ENCODE data around the gene BCAR3. TPM values are rescaled to one million over a fixed set of nuclear protein-coding genes. Genes with fewer than 3 reads are reported as not detected.

BCAR3 gene
- total RNA-seq, 3 donors from 2014 or later (not counting 1 experiment from before 2014, with no cell fraction given): 0.52 to 6.5 (median 2.4) TPM

GRCh38 chr1:93578911-93579825, 102.5 kb downstream of the BCAR3 start:
- no peaks in the 10 kb centered on the region for H3K4me1 ChIP-seq (ENCODE audit: control insufficient read depth, insufficient read depth, low read length)
- intact Hi-C loops (cut with micrococcal nuclease): no loop called here
- Mint-ChIP-seq H3K27ac (no peak overlapping the region), H3K36me3 (no peaks in the 10 kb centered on the region), H3K27me3 (ENCODE audit: low read depth in 2 of 2) (no peaks in the 10 kb centered on the region), H3K4me3 (no peak overlapping the region), H3K9me3 (no peaks in the 10 kb centered on the region), H3K4me1 (no peaks in the 10 kb centered on the region)
- H3K36me3 ChIP-seq (ENCODE audit: control insufficient read depth, insufficient read depth, low read length): no peaks in the 10 kb centered on the region
- no peak for ATAC-seq
- no peaks in the 10 kb centered on the region for H3K27me3 ChIP-seq (ENCODE audit: control insufficient read depth, insufficient read depth, low read length)
- no peak overlapping the region for H3K4me3 ChIP-seq (ENCODE audit: low read length)
- no peak for DNase-seq
- 94% methylated on average over 11 of the region's 11 CpGs for WGBS (ENCODE audit: insufficient coverage)
- no peak overlapping the region for H3K27ac ChIP-seq (ENCODE audit: low read length)
- H3K9me3 ChIP-seq (ENCODE audit: control insufficient read depth, insufficient read depth, low read length): no peaks in the 10 kb centered on the region
- no peak for TF ChIP-seq CTCF (IDR thresholded peaks at IDR 0.05)

GRCh38 chr1:93578433-93578830, 103.2 kb downstream of the BCAR3 start:
- Mint-ChIP-seq H3K36me3 (no peaks in the 10 kb centered on the region), H3K27ac (no peak overlapping the region), H3K4me1 (no peaks in the 10 kb centered on the region), H3K9me3 (no peaks in the 10 kb centered on the region), H3K4me3 (no peak overlapping the region), H3K27me3 (ENCODE audit: low read depth in 2 of 2) (no peaks in the 10 kb centered on the region)
- Histone ChIP-seq H3K4me1 (ENCODE audit: control insufficient read depth, insufficient read depth, low read length) (no peaks in the 10 kb centered on the region), H3K9me3 (ENCODE audit: control insufficient read depth, insufficient read depth, low read length) (no peaks in the 10 kb centered on the region), H3K27me3 (ENCODE audit: control insufficient read depth, insufficient read depth, low read length) (no peaks in the 10 kb centered on the region), H3K27ac (ENCODE audit: low read length) (no peak overlapping the region), H3K4me3 (ENCODE audit: low read length) (no peak overlapping the region), H3K36me3 (ENCODE audit: control insufficient read depth, insufficient read depth, low read length) (no peaks in the 10 kb centered on the region)
- WGBS (ENCODE audit: insufficient coverage): 92% methylated on average over 6 of the region's 6 CpGs
- intact Hi-C loops (cut with micrococcal nuclease): no loop called here
- no peak for TF ChIP-seq CTCF (IDR thresholded peaks at IDR 0.05)
- DNase-seq (no peak), ATAC-seq (no peak)

- TF ChIP-seq CTCF (IDR thresholded peaks at IDR 0.05): no peak
- WGBS (ENCODE audit: insufficient coverage): 93% methylated on average over 18 of the region's 18 CpGs
Observed at GRCh38 chr1:93577536-93578432, 103.9 kb downstream of the BCAR3 start.

More at GRCh38 chr1:93577536-93578432, 103.9 kb downstream of the BCAR3 start:
- Histone ChIP-seq H3K36me3 (ENCODE audit: control insufficient read depth, insufficient read depth, low read length) (no peaks in the 10 kb centered on the region), H3K4me3 (ENCODE audit: low read length) (no peak overlapping the region), H3K9me3 (ENCODE audit: control insufficient read depth, insufficient read depth, low read length) (no peaks in the 10 kb centered on the region), H3K4me1 (ENCODE audit: control insufficient read depth, insufficient read depth, low read length) (no peaks in the 10 kb centered on the region), H3K27ac (ENCODE audit: low read length) (no peak overlapping the region), H3K27me3 (ENCODE audit: control insufficient read depth, insufficient read depth, low read length) (no peaks in the 10 kb centered on the region)
- no peaks in the 10 kb centered on the region for H3K27me3 Mint-ChIP-seq (ENCODE audit: low read depth in 2 of 2)
- H3K36me3 Mint-ChIP-seq: no peaks in the 10 kb centered on the region
- H3K27ac Mint-ChIP-seq: no peak overlapping the region
- H3K9me3 Mint-ChIP-seq: no peaks in the 10 kb centered on the region
- ATAC-seq (no peak), DNase-seq (no peak)
- no peak overlapping the region for H3K4me3 Mint-ChIP-seq
- intact Hi-C loops (cut with micrococcal nuclease): no loop called here
- no peaks in the 10 kb centered on the region for H3K4me1 Mint-ChIP-seq

All from natural killer cell (primary cell).